ENCODE data around the gene MARF1. TPM values are rescaled to one million over a fixed set of nuclear protein-coding genes. Genes with fewer than 3 reads are reported as not detected.
A peak's percentile ranks its signal among the peaks of the same experiment; 100 is the strongest.
"Not testable (repeated sequence)": the region's sequence is repeated elsewhere in the genome, so short reads cannot be mapped to it uniquely, and the experiment has no call there.

Gene MARF1
- total RNA-seq, 1 donor from 2014 or later, result 186 TPM

- Mint-ChIP-seq H3K36me3 (ENCODE audit: low read depth) (peaks cover 87% of the 10 kb centered on the region), H3K9me3 (no peaks in the 10 kb centered on the region), H3K4me1 (peaks cover 34% of the 10 kb centered on the region), H3K4me3 (peak overlapping the region; percentile 55), H3K27ac (peak overlapping the region; percentile 87), H3K27me3 (no peaks in the 10 kb centered on the region)
- peak; percentile 81 for ATAC-seq (ENCODE audit: low read depth)
- TF ChIP-seq, protein P1, sequence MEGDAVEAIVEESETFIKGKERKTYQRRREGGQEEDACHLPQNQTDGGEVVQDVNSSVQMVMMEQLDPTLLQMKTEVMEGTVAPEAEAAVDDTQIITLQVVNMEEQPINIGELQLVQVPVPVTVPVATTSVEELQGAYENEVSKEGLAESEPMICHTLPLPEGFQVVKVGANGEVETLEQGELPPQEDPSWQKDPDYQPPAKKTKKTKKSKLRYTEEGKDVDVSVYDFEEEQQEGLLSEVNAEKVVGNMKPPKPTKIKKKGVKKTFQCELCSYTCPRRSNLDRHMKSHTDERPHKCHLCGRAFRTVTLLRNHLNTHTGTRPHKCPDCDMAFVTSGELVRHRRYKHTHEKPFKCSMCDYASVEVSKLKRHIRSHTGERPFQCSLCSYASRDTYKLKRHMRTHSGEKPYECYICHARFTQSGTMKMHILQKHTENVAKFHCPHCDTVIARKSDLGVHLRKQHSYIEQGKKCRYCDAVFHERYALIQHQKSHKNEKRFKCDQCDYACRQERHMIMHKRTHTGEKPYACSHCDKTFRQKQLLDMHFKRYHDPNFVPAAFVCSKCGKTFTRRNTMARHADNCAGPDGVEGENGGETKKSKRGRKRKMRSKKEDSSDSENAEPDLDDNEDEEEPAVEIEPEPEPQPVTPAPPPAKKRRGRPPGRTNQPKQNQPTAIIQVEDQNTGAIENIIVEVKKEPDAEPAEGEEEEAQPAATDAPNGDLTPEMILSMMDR (IDR thresholded peaks at IDR 0.05), result no peak
- CTCF ChIA-PET, result interaction anchor here (0.9 kb wide), 1 partner anchor 13 kb away, joined by 3 read pairs; no protein-coding TSS in a partner anchor
- intact Hi-C loops (cut with micrococcal nuclease), result loop anchor here (1.0 kb wide), 1 partner anchor 29 kb away; the partner anchor contains the start of gene MARF1
- DNase-seq, result no peak
- POLR2A ChIA-PET, result interaction anchor here (2.7 kb wide), 1 partner anchor 30 kb away, joined by 12 read pairs; the partner anchor contains the start of gene MARF1
Measured at GRCh38 chr16:15672514-15673167, 29.7 kb upstream of the MARF1 start.

DNA sequence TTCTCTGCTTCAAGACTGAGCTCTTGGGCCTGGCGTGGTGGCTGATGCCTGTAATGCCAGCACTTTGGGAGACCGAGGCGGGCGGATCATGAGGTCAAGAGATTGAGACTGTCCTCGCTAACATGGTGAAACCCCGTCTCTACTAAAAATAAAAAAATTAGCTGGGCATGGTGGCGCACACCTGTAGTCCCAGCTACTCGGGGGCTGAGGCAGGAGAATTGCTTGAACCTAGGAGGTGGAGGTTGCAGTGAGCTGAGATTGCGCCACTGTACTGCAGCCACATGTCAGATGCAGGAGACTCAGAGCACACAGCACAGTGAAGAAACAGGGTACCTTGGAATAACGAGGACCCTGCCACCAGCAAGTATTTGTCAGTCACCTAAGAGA lies 29.2 kb upstream of the MARF1 start:
- CTCF ChIA-PET, result interaction anchor here (0.9 kb wide), 1 partner anchor 12 kb away, joined by 3 read pairs; no protein-coding TSS in a partner anchor

DNA sequence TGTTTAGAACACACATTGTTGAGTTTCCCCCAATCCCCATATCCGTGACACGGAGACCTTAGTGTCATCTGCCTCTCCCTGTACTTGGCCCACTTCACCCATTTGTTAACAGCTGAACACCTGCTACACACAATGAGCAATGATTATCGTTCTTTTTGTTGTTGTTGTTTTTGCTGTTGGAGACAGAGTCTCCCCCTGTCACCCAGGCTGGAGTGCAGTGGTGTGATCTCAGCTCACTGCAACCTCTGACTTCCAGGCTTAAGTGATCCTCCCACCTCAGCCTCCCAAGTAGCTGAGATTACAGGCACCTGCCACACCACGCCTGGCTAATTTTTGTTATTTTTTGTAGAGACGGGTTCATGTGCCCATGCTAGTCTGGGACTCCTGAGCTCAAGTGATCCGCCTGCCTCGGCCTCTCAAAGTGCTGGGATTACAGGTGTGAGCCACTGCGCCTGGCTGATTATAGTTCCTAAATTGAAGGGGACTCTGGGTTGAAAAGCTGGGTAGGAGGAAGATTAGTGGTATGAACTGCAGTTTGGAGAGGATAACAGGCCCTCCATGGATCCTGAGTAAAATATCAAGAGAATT lies 28.7 kb upstream of the MARF1 start:
- DNase-seq (no peak), ATAC-seq (ENCODE audit: low read depth) (no peak)
- Mint-ChIP-seq H3K27ac (peak overlapping the region; percentile 87), H3K36me3 (ENCODE audit: low read depth) (peaks cover 88% of the 10 kb centered on the region), H3K27me3 (no peaks in the 10 kb centered on the region), H3K9me3 (no peaks in the 10 kb centered on the region), H3K4me1 (peaks cover 34% of the 10 kb centered on the region), H3K4me3 (no peak overlapping the region)
- intact Hi-C loops (cut with micrococcal nuclease), result loop anchor here (1.0 kb wide), 1 partner anchor 28 kb away; the partner anchor contains the start of gene MARF1
- ChIA-PET CTCF (interaction anchor here (0.9 to 1.0 kb wide), 2 partner anchors 11 to 12 kb away, joined by 3 read pairs; no protein-coding TSS in a partner anchor), POLR2A (interaction anchor here (2.7 kb wide), 1 partner anchor 29 kb away, joined by 12 read pairs; the partner anchor contains the start of gene MARF1)
- TF ChIP-seq, protein P1 (IDR thresholded peaks at IDR 0.05), result no peak

More for the DNA sequence above, 29.2 kb upstream of the MARF1 start:
- intact Hi-C loops (cut with micrococcal nuclease), result loop anchor here (1.0 kb wide), 1 partner anchor 29 kb away; the partner anchor contains the start of gene MARF1
- Mint-ChIP-seq H3K36me3 (ENCODE audit: low read depth) (peaks cover 88% of the 10 kb centered on the region), H3K4me1 (peaks cover 34% of the 10 kb centered on the region), H3K27ac (peak overlapping the region; percentile 87)
- H3K4me3 Mint-ChIP-seq; H3K9me3 Mint-ChIP-seq; H3K27me3 Mint-ChIP-seq; ATAC-seq (ENCODE audit: low read depth); DNase-seq: not testable (repeated sequence)
- POLR2A ChIA-PET, result interaction anchor here (2.7 kb wide), 1 partner anchor 30 kb away, joined by 12 read pairs; the partner anchor contains the start of gene MARF1

GRCh38 chr16:15667091-15667742 lies 24.3 kb upstream of the MARF1 start:
- Mint-ChIP-seq H3K27me3 (no peaks in the 10 kb centered on the region), H3K4me1 (peaks cover 12% of the 10 kb centered on the region), H3K4me3 (no peak overlapping the region), H3K36me3 (ENCODE audit: low read depth) (peaks cover 83% of the 10 kb centered on the region), H3K27ac (no peak overlapping the region), H3K9me3 (no peaks in the 10 kb centered on the region)
- intact Hi-C loops (cut with micrococcal nuclease), result no loop called here
- ChIA-PET CTCF (no interaction called here), POLR2A (no interaction called here)
- ATAC-seq (ENCODE audit: low read depth), result no peak
- no peak for DNase-seq
- TF ChIP-seq, protein P1 (IDR thresholded peaks at IDR 0.05), result no peak

DNA sequence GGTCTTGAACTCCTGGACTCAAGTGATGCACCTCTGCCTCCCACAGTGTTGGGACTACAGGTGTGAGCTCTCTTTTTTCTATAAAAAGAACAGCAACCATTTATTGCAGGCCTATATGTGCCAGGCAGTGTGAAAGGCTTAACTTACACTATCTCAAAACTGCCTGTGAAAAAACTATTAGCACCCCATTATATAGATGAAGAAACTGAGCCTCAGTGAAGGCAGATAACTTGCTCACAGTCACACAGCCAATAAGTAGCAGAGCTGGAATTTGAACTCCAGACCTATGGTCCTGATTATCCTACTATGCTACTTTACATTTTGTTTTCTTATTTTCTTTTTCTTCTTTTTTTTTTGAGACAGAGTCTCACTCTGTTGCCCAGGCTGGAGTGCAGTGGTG lies 22.2 kb upstream of the MARF1 start:
- DNase-seq (no peak), ATAC-seq (ENCODE audit: low read depth) (no peak)
- POLR2A ChIA-PET, result interaction anchor here (0.9 kb wide), 1 partner anchor 33 kb away, joined by 3 read pairs; no protein-coding TSS in a partner anchor
- Mint-ChIP-seq H3K36me3 (ENCODE audit: low read depth) (peaks cover 80% of the 10 kb centered on the region), H3K27ac (no peak overlapping the region), H3K4me1 (peaks cover 20% of the 10 kb centered on the region), H3K27me3 (no peaks in the 10 kb centered on the region), H3K4me3 (no peak overlapping the region), H3K9me3 (no peaks in the 10 kb centered on the region)
- intact Hi-C loops (cut with micrococcal nuclease), result no loop called here
- CTCF ChIA-PET, result no interaction called here
- TF ChIP-seq, protein P1 (IDR thresholded peaks at IDR 0.05), result no peak

Data from activated B cell treated with CpG ODN at 0.5 μM for 24 hours (primary cell).